C4-2B (cell line): ENCODE data around the gene LARP4B.

ENCODE experiments used
- ZFX ChIP-seq: fragments of 450-650 bp; IDR thresholded peaks from 2 replicates; pipeline ENCODE4 v1.6.1; 2017
- TF ChIP-seq, protein P1 (sequence below): fragments of 450-650 bp; conservative IDR thresholded peaks from 2 replicates; pipeline ENCODE4 v1.5.1; 2017; ENCODE audit warnings: mild to moderate bottlenecking

DNA sequence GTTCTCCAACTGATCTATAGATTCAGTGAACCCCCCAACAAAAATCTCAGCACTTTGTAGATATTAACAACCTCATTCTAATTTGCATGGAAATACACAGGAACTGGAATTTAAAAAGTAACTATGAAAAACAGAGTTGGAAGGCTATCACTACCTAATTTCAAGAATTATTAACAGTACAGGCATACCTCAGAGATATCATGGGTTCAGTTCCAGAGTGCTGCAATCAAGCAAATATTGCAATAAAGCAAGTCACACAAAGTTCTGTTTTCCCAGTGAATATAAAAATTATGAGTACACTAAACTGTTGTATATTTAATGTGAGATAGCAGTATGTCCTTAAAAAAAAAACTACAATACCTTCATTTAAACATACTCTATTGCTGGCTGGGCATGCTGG is 78.5 kb downstream of the LARP4B start:
- TF ChIP-seq, protein P1, sequence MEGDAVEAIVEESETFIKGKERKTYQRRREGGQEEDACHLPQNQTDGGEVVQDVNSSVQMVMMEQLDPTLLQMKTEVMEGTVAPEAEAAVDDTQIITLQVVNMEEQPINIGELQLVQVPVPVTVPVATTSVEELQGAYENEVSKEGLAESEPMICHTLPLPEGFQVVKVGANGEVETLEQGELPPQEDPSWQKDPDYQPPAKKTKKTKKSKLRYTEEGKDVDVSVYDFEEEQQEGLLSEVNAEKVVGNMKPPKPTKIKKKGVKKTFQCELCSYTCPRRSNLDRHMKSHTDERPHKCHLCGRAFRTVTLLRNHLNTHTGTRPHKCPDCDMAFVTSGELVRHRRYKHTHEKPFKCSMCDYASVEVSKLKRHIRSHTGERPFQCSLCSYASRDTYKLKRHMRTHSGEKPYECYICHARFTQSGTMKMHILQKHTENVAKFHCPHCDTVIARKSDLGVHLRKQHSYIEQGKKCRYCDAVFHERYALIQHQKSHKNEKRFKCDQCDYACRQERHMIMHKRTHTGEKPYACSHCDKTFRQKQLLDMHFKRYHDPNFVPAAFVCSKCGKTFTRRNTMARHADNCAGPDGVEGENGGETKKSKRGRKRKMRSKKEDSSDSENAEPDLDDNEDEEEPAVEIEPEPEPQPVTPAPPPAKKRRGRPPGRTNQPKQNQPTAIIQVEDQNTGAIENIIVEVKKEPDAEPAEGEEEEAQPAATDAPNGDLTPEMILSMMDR, result no peak
- TF ChIP-seq ZFX, result no peak
